Stomach (tissue), 9 donors: ENCODE data around the gene SLC41A2. TPM values are rescaled to one million over a fixed set of nuclear protein-coding genes. Genes with fewer than 3 reads are reported as not detected.

ENCODE experiments used
- DNase-seq, 2 donors: peaks; one replicate each; pipeline versions ENCODE4 v3.0.0 to v3.0.0-alpha.2; 2013 to 2019
- H3K27ac ChIP-seq, 5 donors: fragments of 200-600 bp in 4 of 5; sonication (generic) in 4 of 5; one replicate each; pipeline ENCODE4 v1.5.1; 2013 to 2019; ENCODE audit warnings: mild to moderate bottlenecking in 1 of 5, moderate library complexity in 1 of 5
- H3K27me3 ChIP-seq, 3 donors: fragments of 200-600 bp; sonication (generic); one replicate each; pipeline ENCODE4 v1.5.1; 2017 to 2019; ENCODE audit warnings: mixed run types in 1 of 3
- H3K36me3 ChIP-seq, 4 donors: fragments of 200-600 bp; sonication (generic); 1 replicate in 3 of 4; 2 replicates in 1 of 4; pipeline ENCODE4 v1.5.1; 2016 to 2019
- H3K4me1 ChIP-seq, 4 donors: fragments of 200-600 bp; sonication (generic); one replicate each; pipeline ENCODE4 v1.5.1; 2016 to 2019
- H3K4me3 ChIP-seq, 4 donors: fragments of 200-600 bp; sonication (generic) in 3 of 4; one replicate each; pipeline ENCODE4 v1.5.1; 2016 to 2019; ENCODE audit warnings: mild to moderate bottlenecking in 1 of 4
- H3K9me3 ChIP-seq, 4 donors: fragments of 200-600 bp; sonication (generic); one replicate each; pipeline ENCODE4 v1.5.1; 2016 to 2019
- EP300 ChIP-seq: sonication (generic); formaldehyde crosslinking; IDR thresholded peaks from one replicate; pipeline ENCODE4 v1.6.1; 2017; ENCODE audit warnings: antibody characterized with exemption
- POLR2A ChIP-seq, 4 donors: fragments of 450-650 bp; IDR thresholded peaks; one replicate each; pipeline ENCODE4 v1.6.1; 2016; ENCODE audit warnings: antibody characterized with exemption in 4 of 4, control low read depth in 2 of 4, mild to moderate bottlenecking in 1 of 4, moderate library complexity in 1 of 4
- POLR2AphosphoS5 ChIP-seq, 3 donors: sonication (generic); formaldehyde crosslinking; IDR thresholded peaks; one replicate each; pipeline ENCODE4 v1.6.1; 2016; ENCODE audit warnings: antibody characterized with exemption in 3 of 3
- WGBS, 5 donors: extraction: QIAGEN DNeasy Blood & Tissue Kit in 3 of 5; methylation state at CpG; one replicate each; pipeline versions ENCODE4 v1.1.5 to v1.1.7; 2013 to 2018; 5-methylcytosine and 5-hydroxymethylcytosine counted together
- intact Hi-C: fragments of 100-400 bp; cut with DNase I; formaldehyde crosslinking; loops from one replicate; pipeline ENCODE4 v1.15.1; 2023; ENCODE audit warnings: low total_unique reads
- polyA plus RNA-seq, 3 donors: library from polyadenylated mRNA; stranded (reverse); fragments of 200-250 nt; gene quantifications; one replicate each; pipeline ENCODE4 v1.2.3, GENCODE V29; 2013
- total RNA-seq, 5 donors: library from RNA; depleted of rRNA; stranded (reverse); fragments of >200 nt; gene quantifications; one replicate each; pipeline versions ENCODE4 v1.1.0 to v1.2.3, GENCODE V29; 2014 to 2016
- TF ChIP-seq, protein P1 (sequence below), 7 experiments: fragments of 450-650 bp in 4 of 7; fragments of 200-600 bp in 3 of 7; sonication (generic) in 3 of 7; IDR thresholded peaks; one replicate each; pipeline ENCODE4 v1.5.1; 2016 to 2019; ENCODE audit warnings: antibody characterized with exemption in 7 of 7, control low read depth in 2 of 7, mild to moderate bottlenecking in 1 of 7
- donor health status: healthy with polysubstance abuse.
- donor health status: Bipolar disorder and iron deficiency.
- donor health status: healthy.

The SLC41A2 gene
- total and polyA plus RNA-seq, 8 donors: 5.4 to 208 (median 68.9) TPM

DNA sequence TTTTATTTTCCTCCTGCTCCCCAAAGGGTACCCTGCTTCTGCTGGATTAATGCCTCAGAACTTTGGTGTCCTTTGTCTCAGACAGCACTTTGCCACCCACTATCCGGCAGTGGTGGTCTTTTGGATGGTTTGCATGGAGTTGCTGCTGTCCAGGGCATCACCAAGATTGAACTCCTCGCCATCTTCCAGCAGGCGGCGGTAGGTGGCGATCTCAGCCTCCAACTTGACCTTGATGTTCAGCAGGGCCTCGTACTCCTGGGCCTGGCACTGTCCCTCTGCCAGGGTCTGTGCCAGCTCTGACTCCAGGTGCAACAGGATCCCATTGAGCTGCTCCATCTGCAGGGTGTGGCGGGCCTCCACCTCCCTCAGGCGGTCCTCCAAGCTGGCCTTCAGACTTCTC lies 18.6 kb upstream of the SLC41A2 start:
- Histone ChIP-seq H3K27me3 (no peaks in the 10 kb centered on the region), H3K27ac (no peak overlapping the region), H3K4me1 (no peaks in the 10 kb centered on the region), H3K9me3 (no peaks in the 10 kb centered on the region), H3K4me3 (no peak overlapping the region), H3K36me3 (no peaks in the 10 kb centered on the region)
- DNase-seq: no peak
- intact Hi-C loops: no loop called here
- WGBS, 5 donors: 73 to 88% (median 80%) methylated on average over 1 to 8 of the region's 8 CpGs
- TF ChIP-seq POLR2AphosphoS5 (IDR thresholded peaks at IDR 0.05) (no peak), POLR2A (IDR thresholded peaks at IDR 0.05) (no peak), EP300 (no peak)
- TF ChIP-seq, protein P1, sequence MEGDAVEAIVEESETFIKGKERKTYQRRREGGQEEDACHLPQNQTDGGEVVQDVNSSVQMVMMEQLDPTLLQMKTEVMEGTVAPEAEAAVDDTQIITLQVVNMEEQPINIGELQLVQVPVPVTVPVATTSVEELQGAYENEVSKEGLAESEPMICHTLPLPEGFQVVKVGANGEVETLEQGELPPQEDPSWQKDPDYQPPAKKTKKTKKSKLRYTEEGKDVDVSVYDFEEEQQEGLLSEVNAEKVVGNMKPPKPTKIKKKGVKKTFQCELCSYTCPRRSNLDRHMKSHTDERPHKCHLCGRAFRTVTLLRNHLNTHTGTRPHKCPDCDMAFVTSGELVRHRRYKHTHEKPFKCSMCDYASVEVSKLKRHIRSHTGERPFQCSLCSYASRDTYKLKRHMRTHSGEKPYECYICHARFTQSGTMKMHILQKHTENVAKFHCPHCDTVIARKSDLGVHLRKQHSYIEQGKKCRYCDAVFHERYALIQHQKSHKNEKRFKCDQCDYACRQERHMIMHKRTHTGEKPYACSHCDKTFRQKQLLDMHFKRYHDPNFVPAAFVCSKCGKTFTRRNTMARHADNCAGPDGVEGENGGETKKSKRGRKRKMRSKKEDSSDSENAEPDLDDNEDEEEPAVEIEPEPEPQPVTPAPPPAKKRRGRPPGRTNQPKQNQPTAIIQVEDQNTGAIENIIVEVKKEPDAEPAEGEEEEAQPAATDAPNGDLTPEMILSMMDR (IDR thresholded peaks at IDR 0.05): no peak

DNA sequence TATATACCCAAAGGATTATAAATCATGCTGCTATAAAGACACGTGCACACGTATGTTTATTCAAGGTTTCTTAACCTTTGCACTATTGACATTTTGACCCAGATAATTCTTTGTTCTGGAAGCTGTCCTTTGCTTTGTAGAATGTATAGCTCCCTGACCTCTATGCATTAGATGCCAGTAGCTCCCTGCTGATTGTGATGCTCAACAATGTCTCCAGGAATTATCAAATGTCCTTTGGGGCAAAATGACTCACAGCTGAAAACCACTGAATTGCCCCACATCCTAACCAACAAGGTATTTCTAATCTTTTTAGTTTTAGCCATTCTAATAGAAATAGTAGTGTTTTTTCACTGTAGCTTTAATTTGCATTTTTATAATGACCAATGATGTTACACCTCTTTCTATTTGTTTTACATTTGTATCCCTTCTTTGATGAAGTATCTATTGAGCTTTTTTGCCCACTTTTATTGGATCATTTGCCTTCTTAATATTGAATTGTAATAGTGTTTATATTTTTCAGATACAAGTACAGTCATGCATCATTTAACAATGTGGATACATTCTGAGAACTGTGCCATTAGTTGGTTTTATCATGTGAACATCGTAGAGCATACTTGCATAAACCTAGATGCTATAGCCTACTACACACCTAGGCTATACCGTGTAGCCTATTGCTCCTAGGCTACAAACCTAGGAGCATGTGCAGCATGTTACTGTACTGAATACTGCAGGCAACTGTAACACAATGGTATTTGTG lies 17.7 kb upstream of the SLC41A2 start:
- intact Hi-C loops: no loop called here
- Histone ChIP-seq H3K4me3 (no peak overlapping the region), H3K27ac (no peak overlapping the region)

DNA sequence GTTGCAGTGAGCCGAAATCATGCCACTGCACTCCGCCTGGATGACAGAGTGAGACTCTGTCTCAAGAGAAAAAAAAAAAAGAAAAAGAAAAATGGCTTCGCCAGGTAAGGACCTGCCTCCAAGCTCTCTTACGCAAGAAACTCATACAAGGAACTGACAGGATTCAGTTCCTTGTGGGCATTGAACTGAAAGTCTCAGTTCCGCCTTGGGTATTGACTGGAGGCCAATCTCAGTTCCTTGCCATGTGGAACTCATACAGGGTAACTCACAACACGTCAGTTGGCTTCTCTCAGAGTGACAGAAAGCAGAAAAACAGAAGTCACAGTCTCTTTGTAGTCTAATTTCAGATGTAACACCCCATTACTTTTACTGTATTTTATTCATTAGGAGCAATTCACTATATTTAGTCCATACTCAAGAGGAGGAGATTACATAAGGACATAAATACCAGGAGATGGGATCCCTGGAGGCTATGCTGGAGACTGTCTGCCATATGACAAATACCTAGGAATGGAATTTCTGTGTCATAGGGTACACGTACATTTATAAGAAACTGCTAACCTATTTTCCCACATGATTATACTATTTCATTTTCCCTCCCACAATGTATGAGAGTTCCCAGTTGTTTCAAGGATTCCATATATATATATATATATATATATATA lies 16.7 kb upstream of the SLC41A2 start:
- no peak overlapping the region for H3K4me3 ChIP-seq
- H3K27me3 ChIP-seq: no peaks in the 10 kb centered on the region
- no peaks in the 10 kb centered on the region for H3K4me1 ChIP-seq
- intact Hi-C loops: no loop called here
- H3K9me3 ChIP-seq: no peaks in the 10 kb centered on the region
- TF ChIP-seq POLR2AphosphoS5 (IDR thresholded peaks at IDR 0.05) (no peak), EP300 (no peak), POLR2A (IDR thresholded peaks at IDR 0.05) (no peak)
- TF ChIP-seq, protein P1 (IDR thresholded peaks at IDR 0.05): no peak
- peak in 1 of 2 donors; percentile 57 for DNase-seq
- no peaks in the 10 kb centered on the region for H3K36me3 ChIP-seq
- peak overlapping the region in 1 of 5 donors; percentile 16 for H3K27ac ChIP-seq
- 81 to 92% (median 86%) methylated on average over 7 of the region's 7 CpGs for WGBS, 5 donors

More for the DNA sequence above, 17.7 kb upstream of the SLC41A2 start:
- H3K27me3 ChIP-seq: no peaks in the 10 kb centered on the region
- H3K4me1 ChIP-seq: no peaks in the 10 kb centered on the region
- no peaks in the 10 kb centered on the region for H3K9me3 ChIP-seq
- 51 to 65% (median 55%) methylated on average over 4 of the region's 4 CpGs for WGBS, 5 donors
- no peak for DNase-seq
- H3K36me3 ChIP-seq: no peaks in the 10 kb centered on the region
- TF ChIP-seq EP300 (no peak), POLR2AphosphoS5 (IDR thresholded peaks at IDR 0.05) (no peak), POLR2A (IDR thresholded peaks at IDR 0.05) (no peak)
- TF ChIP-seq, protein P1 (IDR thresholded peaks at IDR 0.05): no peak

DNA sequence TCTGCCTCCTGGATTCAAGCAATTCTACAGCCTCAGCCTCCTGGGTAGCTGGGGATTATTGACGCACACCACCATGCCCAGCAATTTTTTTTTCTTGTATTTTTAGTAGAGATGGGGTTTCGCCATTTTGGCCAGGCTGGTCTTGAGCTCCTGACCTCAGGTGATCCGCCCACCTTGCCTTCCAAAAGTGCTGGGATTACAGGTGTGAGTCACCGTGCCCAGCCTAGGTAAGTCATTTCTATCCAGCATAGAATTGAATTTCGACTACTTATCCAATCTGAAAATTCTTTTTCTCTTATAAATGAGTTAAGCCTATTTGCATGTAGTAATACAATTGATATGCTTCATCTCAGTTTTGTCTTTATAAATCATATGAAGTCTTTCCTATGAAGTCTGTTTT lies 15.2 kb upstream of the SLC41A2 start:
- Histone ChIP-seq H3K36me3 (no peaks in the 10 kb centered on the region), H3K9me3 (no peaks in the 10 kb centered on the region), H3K4me3 (no peak overlapping the region), H3K27ac (no peak overlapping the region), H3K4me1 (no peaks in the 10 kb centered on the region), H3K27me3 (no peaks in the 10 kb centered on the region)
- 88 to 95% (median 93%) methylated on average over 5 of the region's 5 CpGs for WGBS, 5 donors
- intact Hi-C loops: no loop called here
- TF ChIP-seq, protein P1 (IDR thresholded peaks at IDR 0.05): no peak
- TF ChIP-seq POLR2A (IDR thresholded peaks at IDR 0.05): no peak
- no peak for TF ChIP-seq EP300
- TF ChIP-seq POLR2AphosphoS5 (IDR thresholded peaks at IDR 0.05): no peak
- DNase-seq: no peak
